ENCODE measurements around the gene CFAP298. TPM values are rescaled to one million over a fixed set of nuclear protein-coding genes. Genes with fewer than 3 reads are reported as not detected.
A peak's percentile ranks its signal among the peaks of the same experiment; 100 is the strongest.
"Not testable (repeated sequence)": the region's sequence is repeated elsewhere in the genome, so short reads cannot be mapped to it uniquely, and the experiment has no call there.

CFAP298 gene
- total RNA-seq, 4 donors from 2014 or later = 26.0 to 37.1 (median 31.5) TPM

DNA sequence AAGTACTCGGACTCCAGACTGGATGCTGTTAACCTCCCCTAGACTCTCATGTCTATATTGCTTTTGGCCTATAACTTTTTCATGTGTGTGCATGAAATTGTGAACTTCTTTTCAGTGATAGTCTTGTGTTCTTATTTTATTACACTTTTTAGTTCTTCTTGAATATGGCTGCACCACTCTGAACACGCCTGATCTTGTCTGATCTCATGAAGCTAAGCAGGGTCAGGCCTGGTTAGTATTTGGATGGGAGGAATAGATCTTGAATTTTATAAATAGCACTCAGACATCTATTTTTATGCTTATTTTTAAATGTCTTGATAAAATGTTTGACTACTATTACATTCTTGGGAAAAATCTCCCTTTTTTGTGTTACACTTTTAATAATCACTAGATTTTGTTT is 49.3 kb downstream of the CFAP298 start:
- Histone ChIP-seq H3K36me3 (no peaks in the 10 kb centered on the region), H3K4me3 (no peak overlapping the region), H3K9me3 (no peaks in the 10 kb centered on the region), H3K27me3 (no peaks in the 10 kb centered on the region), H3K4me1 (peaks cover 7% of the 10 kb centered on the region), H3K27ac (no peak overlapping the region)
- 91% methylated on average over 2 of the region's 2 CpGs for WGBS
- no peak for DNase-seq (ENCODE audit: low spot score in 2 of 2)
- no peak for TF ChIP-seq POLR2AphosphoS5 (IDR thresholded peaks at IDR 0.05)

DNA sequence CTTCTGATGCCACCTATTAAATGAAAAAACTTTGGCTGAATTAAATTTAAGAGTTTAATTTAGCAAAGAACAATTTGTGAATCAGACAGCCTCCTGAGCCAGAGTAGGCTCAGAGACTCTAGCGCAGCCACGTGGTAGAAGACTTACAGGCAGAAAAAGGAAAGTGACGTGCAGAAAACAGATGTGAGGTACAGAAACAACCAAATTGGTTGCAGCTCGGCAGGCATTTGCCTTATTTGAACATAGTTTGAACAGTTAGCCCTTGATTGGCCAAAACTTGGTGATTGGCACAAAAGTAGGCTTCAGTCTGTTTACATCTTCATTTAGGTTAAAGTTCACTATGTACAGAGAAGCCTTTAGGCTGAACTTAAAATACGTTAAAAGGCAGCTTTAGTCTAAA is 49.8 kb downstream of the CFAP298 start:
- DNase-seq (ENCODE audit: low spot score in 2 of 2) = no peak
- peaks cover 7% of the 10 kb centered on the region for H3K4me1 ChIP-seq

DNA sequence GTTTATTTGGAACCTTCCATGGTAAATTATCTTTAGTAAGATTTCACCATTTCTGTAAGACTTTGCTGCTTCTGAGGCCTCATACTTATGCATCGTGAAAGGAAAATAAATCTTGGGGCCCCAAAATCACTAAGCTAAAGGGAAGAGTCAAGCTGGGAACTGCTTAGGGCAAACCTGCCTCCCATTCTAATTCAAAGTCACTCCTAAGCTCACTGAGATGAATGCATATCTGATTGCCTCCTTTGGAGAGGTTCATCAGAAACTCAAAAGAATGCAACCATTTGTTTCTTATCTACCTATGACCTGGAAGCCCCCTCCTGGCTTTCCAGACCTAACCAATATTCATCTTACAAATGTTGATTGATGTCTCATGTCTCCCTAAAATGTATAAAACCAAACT is 50.7 kb downstream of the CFAP298 start:
- not testable (repeated sequence) for H3K36me3 ChIP-seq; H3K4me3 ChIP-seq; H3K9me3 ChIP-seq; DNase-seq (ENCODE audit: low spot score in 2 of 2); H3K4me1 ChIP-seq; H3K27me3 ChIP-seq; H3K27ac ChIP-seq
- 73% methylated on average over 1 of the region's 1 CpG for WGBS

More for the DNA sequence above, 49.8 kb downstream of the CFAP298 start:
- no peak overlapping the region for H3K4me3 ChIP-seq
- 45% methylated on average over 5 of the region's 5 CpGs for WGBS
- H3K27ac ChIP-seq = no peak overlapping the region
- H3K9me3 ChIP-seq = no peaks in the 10 kb centered on the region
- TF ChIP-seq, protein P1, sequence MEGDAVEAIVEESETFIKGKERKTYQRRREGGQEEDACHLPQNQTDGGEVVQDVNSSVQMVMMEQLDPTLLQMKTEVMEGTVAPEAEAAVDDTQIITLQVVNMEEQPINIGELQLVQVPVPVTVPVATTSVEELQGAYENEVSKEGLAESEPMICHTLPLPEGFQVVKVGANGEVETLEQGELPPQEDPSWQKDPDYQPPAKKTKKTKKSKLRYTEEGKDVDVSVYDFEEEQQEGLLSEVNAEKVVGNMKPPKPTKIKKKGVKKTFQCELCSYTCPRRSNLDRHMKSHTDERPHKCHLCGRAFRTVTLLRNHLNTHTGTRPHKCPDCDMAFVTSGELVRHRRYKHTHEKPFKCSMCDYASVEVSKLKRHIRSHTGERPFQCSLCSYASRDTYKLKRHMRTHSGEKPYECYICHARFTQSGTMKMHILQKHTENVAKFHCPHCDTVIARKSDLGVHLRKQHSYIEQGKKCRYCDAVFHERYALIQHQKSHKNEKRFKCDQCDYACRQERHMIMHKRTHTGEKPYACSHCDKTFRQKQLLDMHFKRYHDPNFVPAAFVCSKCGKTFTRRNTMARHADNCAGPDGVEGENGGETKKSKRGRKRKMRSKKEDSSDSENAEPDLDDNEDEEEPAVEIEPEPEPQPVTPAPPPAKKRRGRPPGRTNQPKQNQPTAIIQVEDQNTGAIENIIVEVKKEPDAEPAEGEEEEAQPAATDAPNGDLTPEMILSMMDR (IDR thresholded peaks at IDR 0.05) = peak in 1 of 2 donors; percentile 35
- TF ChIP-seq POLR2A (IDR thresholded peaks at IDR 0.05) = no peak
- no peaks in the 10 kb centered on the region for H3K36me3 ChIP-seq
- H3K27me3 ChIP-seq = no peaks in the 10 kb centered on the region

DNA sequence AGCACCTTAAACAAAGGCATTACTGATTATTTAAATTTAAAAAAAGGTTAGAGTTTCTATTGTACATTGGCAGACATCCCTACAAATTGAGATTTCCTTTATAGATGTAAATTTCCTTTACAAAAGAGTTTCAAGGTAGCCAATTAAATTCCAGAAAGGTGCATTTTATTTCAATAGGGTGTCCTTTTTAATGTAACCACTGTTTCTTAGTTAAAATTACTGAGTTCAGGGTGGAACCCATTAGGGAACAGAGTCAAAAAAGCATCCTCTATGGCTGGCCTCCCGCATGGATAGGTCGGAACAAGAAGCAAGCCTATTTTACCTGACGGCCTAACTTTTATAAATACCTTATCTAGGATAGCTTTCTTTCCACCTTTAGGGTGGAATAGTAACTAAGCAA is 51.3 kb downstream of the CFAP298 start:
- Histone ChIP-seq H3K36me3 (no peaks in the 10 kb centered on the region), H3K27ac (no peak overlapping the region), H3K27me3 (no peaks in the 10 kb centered on the region), H3K9me3 (no peaks in the 10 kb centered on the region), H3K4me1 (peaks cover 7% of the 10 kb centered on the region), H3K4me3 (no peak overlapping the region)
- 93% methylated on average over 3 of the region's 3 CpGs for WGBS
- DNase-seq (ENCODE audit: low spot score in 2 of 2) = no peak
- TF ChIP-seq EP300 (IDR thresholded peaks at IDR 0.05) (no peak), POLR2AphosphoS5 (IDR thresholded peaks at IDR 0.05) (no peak), POLR2A (IDR thresholded peaks at IDR 0.05) (no peak)
- TF ChIP-seq, protein P1 (IDR thresholded peaks at IDR 0.05) = no peak

DNA sequence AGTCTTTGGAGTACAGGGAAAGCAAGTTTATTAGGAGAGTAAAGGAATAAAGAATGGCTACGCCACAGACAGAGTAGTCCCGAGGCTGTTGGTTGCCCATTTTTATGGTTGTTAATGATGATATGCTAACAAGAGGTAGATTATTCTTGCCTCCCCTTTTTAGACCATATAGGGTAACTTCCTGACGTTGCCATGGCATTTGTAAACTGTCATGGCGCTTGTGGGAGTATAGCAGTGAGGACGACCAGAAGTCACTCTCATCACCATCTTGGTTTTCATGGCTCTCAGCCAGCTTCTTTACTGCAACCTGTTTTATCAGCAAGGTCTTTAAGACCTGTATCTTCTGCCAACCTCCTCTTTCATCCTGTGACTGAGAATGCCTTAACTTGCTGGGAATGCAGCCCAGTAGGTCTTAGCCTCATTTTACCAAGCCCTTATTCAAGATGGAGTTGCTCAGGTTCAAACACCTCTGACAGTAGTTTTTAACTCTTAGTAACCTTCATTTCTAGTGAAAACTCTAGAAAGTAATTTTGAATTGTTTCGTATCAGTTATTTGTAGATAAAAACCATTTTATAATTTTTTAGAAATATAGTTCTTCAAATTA is 53.1 kb downstream of the CFAP298 start:
- TF ChIP-seq EP300 (IDR thresholded peaks at IDR 0.05) = no peak
- TF ChIP-seq POLR2A (IDR thresholded peaks at IDR 0.05) = no peak
- no peak for TF ChIP-seq POLR2AphosphoS5 (IDR thresholded peaks at IDR 0.05)
- TF ChIP-seq, protein P1 (IDR thresholded peaks at IDR 0.05) = no peak
- Histone ChIP-seq H3K36me3 (no peaks in the 10 kb centered on the region), H3K27ac (no peak overlapping the region), H3K4me3 (no peak overlapping the region), H3K4me1 (peaks cover 7% of the 10 kb centered on the region), H3K9me3 (no peaks in the 10 kb centered on the region), H3K27me3 (no peaks in the 10 kb centered on the region)
- DNase-seq (ENCODE audit: low spot score in 2 of 2) = no peak
- WGBS = 85% methylated on average over 6 of the region's 6 CpGs

DNA sequence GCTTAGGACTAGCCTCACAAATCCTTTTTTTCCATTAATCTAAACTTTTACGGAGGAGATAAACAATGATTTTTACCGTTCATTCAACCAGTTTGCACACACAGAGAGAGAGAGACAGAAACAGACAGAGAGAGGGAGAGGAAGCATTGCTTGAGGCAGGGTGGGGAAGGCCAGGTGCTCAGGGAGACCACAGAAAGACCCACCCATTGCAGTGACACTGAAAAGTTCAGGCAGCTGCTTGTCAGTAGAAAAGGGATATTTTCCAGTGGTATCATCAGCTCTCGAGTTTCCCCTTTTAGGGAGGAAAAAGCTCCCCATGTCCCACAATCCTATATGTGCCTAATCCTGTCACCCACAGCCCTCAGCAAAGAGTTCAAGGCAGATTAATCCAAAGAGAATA is 54.1 kb downstream of the CFAP298 start:
- no peak for DNase-seq (ENCODE audit: low spot score in 2 of 2)
- no peaks in the 10 kb centered on the region for H3K36me3 ChIP-seq
- WGBS = 84% methylated on average over 3 of the region's 3 CpGs
- no peak overlapping the region for H3K27ac ChIP-seq
- no peaks in the 10 kb centered on the region for H3K9me3 ChIP-seq
- TF ChIP-seq, protein P1 (IDR thresholded peaks at IDR 0.05) = no peak
- TF ChIP-seq POLR2AphosphoS5 (IDR thresholded peaks at IDR 0.05) (no peak), POLR2A (IDR thresholded peaks at IDR 0.05) (no peak), EP300 (IDR thresholded peaks at IDR 0.05) (no peak)
- no peaks in the 10 kb centered on the region for H3K27me3 ChIP-seq
- H3K4me3 ChIP-seq = no peak overlapping the region
- H3K4me1 ChIP-seq = peaks cover 7% of the 10 kb centered on the region
